PC-3 (cell line): Measurements from ENCODE around the gene TECPR2. TPM values are rescaled to one million over a fixed set of nuclear protein-coding genes. Genes with fewer than 3 reads are reported as not detected.

Source experiments
- ATAC-seq: fragments of 200-7000 bp; cut with Tn5 transposase; 2 replicates; pipeline ENCODE4 v1.9.1; 2020; ENCODE audit warnings: mild to moderate bottlenecking, moderate library complexity
- BruUV-seq: library from RNA; stranded (reverse); fragments of 400-500 nt; replicated peaks from 2 replicates; lab custom pipeline; 2021; lab: Mats Ljungman, UMichigan
- CTCF ChIA-PET: fragments of 300-600 bp; sonication (Branson Sonifier 250); formaldehyde crosslinking; loops from one replicate; lab custom pipeline; 2022; ENCODE audit warnings: antibody characterized with exemption; lab: Charles Lee
- POLR2A ChIA-PET: fragments of 300-600 bp; sonication (Branson Sonifier 250); formaldehyde crosslinking; loops from one replicate; lab custom pipeline; 2022; ENCODE audit warnings: antibody characterized with exemption; ENCODE audit not compliant: unreplicated experiment; lab: Charles Lee
- DNase-seq: peaks from one replicate; pipeline ENCODE4 v3.0.0-alpha.2; 2015
- H2AFZ ChIP-seq: fragments of 300-600 bp; sonication (generic); 2 replicates; pipeline ENCODE4 v1.6.0; 2016; ENCODE audit warnings: antibody characterized with exemption, low read length
- H3F3A ChIP-seq: fragments of 300-600 bp; sonication (generic); one replicate; pipeline ENCODE4 v1.6.0; 2017; ENCODE audit warnings: antibody characterized with exemption, low read length, control low read depth, mild to moderate bottlenecking; ENCODE audit not compliant: unreplicated experiment
- H3K27ac ChIP-seq: fragments of 300-600 bp; sonication (generic); 2 replicates; pipeline ENCODE4 v1.5.1; 2016; ENCODE audit warnings: mild to moderate bottlenecking, low read length
- H3K27me3 ChIP-seq: fragments of 300-600 bp; sonication (generic); 2 replicates; pipeline ENCODE4 v1.6.1; 2016; ENCODE audit warnings: low read length, mixed read lengths
- H3K36me3 ChIP-seq: fragments of 300-600 bp; sonication (generic); 2 replicates; pipeline ENCODE4 v1.6.1; 2016; ENCODE audit warnings: low read depth, mixed run types, low read length, mixed read lengths
- H3K4me1 ChIP-seq: fragments of 300-600 bp; sonication (generic); 2 replicates; pipeline ENCODE4 v1.5.1; 2016; ENCODE audit warnings: low read length; ENCODE audit not compliant: insufficient read depth
- H3K4me2 ChIP-seq: fragments of 300-600 bp; sonication (generic); 2 replicates; pipeline ENCODE4 v1.6.0; 2016; ENCODE audit warnings: low read length
- H3K4me3 ChIP-seq: fragments of 300-600 bp; sonication (generic); 2 replicates; pipeline ENCODE4 v1.5.1; 2016; ENCODE audit warnings: mild to moderate bottlenecking, low read length, mixed read lengths
- H3K79me2 ChIP-seq: fragments of 300-600 bp; sonication (generic); 2 replicates; pipeline ENCODE4 v1.6.1; 2017; ENCODE audit warnings: low read length, mixed read lengths
- H3K9ac ChIP-seq: fragments of 300-600 bp; sonication (generic); 2 replicates; pipeline ENCODE4 v1.6.0; 2016; ENCODE audit warnings: mild to moderate bottlenecking, low read length
- H3K9me2 ChIP-seq: fragments of 300-600 bp; sonication (generic); replicated peaks from 2 replicates; pipeline ENCODE4 v1.6.1; 2016; ENCODE audit warnings: mixed run types, low read length, mixed read lengths
- H3K9me3 ChIP-seq: fragments of 300-600 bp; sonication (generic); 2 replicates; pipeline ENCODE4 v1.6.1; 2016; ENCODE audit warnings: low read length, mixed read lengths
- H4K20me1 ChIP-seq: fragments of 300-600 bp; sonication (generic); 2 replicates; pipeline ENCODE4 v1.6.1; 2016; ENCODE audit warnings: low read length, mixed read lengths
- EZH2 ChIP-seq: fragments of 300-600 bp; sonication (generic); IDR thresholded peaks from one replicate; pipeline ENCODE4 v1.6.1; 2017; ENCODE audit warnings: antibody characterized with exemption, mild to moderate bottlenecking, low read length; ENCODE audit not compliant: unreplicated experiment
- EZH2phosphoT487 ChIP-seq: fragments of 300-600 bp; sonication (generic); IDR thresholded peaks from 2 replicates; pipeline ENCODE4 v1.6.1; 2018; ENCODE audit warnings: mild to moderate bottlenecking, antibody characterized with exemption, low read length, borderline replicate concordance
- intact Hi-C: fragments of 100-400 bp; cut with micrococcal nuclease; formaldehyde crosslinking; loops from 2 replicates; pipeline ENCODE4 v1.9.0; 2023
- total RNA-seq: library from RNA; depleted of rRNA; stranded (reverse); fragments of >200 nt; gene quantifications from 2 replicates; pipeline ENCODE4 v1.2.3, GENCODE V29; 2014
- TF ChIP-seq, protein P1 (sequence below): fragments of 300-600 bp; sonication (generic); conservative IDR thresholded peaks from 2 replicates; pipeline ENCODE4 v1.5.1; 2017; ENCODE audit warnings: antibody characterized with exemption, low read depth, mild to moderate bottlenecking, low read length

Gene TECPR2
- total RNA-seq, 1 experiment from 2014 or later, result 15.7 TPM

DNA sequence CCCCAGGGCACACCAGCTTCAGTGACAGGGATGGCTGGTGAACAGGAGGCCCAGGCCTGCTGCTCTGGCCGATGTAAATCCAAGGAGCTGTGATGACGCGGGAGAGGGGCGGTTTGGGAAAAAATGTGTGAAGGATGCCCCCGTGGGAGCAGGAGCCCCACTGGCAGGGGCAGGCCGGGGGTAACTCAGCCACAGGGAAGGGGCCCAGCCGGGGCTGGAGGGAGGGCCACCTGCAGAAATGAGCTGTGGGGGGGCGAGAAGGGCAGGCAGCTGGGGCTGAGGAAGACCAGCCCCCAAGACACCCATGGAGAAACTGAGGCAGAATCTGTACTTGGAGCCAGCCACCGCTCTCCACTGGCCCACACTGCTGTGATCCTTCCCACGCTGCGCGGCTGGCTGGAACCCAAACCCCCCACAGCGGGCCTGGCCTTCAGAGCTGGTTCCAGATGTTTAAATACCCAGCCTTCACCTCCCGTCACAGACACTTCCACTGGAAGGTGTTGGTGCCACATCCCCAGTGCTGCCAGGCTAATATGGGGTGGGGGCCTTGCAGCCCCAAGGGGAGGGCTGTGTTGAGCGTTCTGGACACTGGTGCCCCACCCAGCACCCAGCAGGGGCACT, 175.3 kb downstream of the TECPR2 start:
- no peaks in the 10 kb centered on the region for H3K36me3 ChIP-seq
- H3K79me2 ChIP-seq, result no peaks in the 10 kb centered on the region
- H3K9ac ChIP-seq, result no peak overlapping the region
- ChIA-PET POLR2A (no interaction called here), CTCF (no interaction called here)
- DNase-seq (no peak), ATAC-seq (no peak)
- no peak overlapping the region for H3K27ac ChIP-seq
- no peaks in the 10 kb centered on the region for H3K27me3 ChIP-seq
- no peak overlapping the region for H3K4me3 ChIP-seq
- intact Hi-C loops, result no loop called here
- no TSS peak for BruUV-seq
- TF ChIP-seq, protein P1, sequence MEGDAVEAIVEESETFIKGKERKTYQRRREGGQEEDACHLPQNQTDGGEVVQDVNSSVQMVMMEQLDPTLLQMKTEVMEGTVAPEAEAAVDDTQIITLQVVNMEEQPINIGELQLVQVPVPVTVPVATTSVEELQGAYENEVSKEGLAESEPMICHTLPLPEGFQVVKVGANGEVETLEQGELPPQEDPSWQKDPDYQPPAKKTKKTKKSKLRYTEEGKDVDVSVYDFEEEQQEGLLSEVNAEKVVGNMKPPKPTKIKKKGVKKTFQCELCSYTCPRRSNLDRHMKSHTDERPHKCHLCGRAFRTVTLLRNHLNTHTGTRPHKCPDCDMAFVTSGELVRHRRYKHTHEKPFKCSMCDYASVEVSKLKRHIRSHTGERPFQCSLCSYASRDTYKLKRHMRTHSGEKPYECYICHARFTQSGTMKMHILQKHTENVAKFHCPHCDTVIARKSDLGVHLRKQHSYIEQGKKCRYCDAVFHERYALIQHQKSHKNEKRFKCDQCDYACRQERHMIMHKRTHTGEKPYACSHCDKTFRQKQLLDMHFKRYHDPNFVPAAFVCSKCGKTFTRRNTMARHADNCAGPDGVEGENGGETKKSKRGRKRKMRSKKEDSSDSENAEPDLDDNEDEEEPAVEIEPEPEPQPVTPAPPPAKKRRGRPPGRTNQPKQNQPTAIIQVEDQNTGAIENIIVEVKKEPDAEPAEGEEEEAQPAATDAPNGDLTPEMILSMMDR, result no peak
- TF ChIP-seq EZH2phosphoT487, result no peak
- no peaks in the 10 kb centered on the region for H4K20me1 ChIP-seq
- H3K9me3 ChIP-seq, result no peaks in the 10 kb centered on the region
- H3K4me1 ChIP-seq, result no peaks in the 10 kb centered on the region
- no peaks in the 10 kb centered on the region for H3F3A ChIP-seq
- H3K4me2 ChIP-seq, result no peak overlapping the region
- H2AFZ ChIP-seq, result no peak overlapping the region
- no peaks in the 10 kb centered on the region for H3K9me2 ChIP-seq

DNA sequence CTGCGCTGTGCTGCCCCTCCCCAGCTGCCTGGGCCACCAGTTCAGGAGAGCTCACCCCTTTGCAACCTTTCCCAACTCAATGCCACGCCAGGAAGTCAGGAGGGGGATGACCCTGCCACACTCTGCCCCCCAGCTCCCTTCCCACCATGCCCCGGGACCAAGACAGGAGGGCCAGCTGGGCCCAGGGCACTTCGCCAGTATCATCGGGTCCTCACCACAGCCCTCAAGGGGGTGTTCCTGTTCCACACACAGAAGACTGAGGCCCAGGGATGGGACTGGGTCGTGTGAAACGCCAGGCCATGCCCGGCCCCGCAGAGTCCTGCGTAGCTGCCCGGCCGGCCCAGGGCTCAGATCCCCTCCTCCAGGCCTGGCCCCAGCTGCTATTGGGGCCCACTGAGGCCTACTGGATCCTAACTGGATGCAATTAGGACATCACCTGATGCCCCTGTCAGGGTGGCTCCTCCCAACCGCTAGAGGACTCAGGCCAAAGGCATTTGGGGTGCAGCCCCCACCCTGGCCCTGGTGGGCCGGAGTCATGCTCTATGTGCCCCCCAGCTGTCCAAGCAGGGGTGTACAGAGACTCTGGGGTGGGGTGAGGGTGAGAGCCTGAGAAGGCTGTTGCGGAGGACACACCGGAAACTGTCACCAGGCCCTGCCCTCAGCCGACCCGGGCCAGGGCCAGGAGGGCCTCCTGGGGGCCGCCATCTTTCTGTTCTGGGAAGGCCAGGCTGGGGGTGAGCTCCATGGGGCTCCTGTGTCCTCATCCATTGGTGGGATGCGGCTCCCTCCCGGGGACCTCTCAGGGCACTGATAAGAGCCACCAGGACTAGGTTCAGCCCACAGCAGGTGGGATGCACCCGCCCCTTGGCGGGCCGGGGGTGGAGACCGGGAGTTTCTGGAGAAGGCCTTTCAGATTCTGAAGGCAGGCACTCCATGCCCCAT, 176.1 kb downstream of the TECPR2 start:
- no peak for ATAC-seq
- Histone ChIP-seq H3K4me2 (no peak overlapping the region), H3F3A (no peaks in the 10 kb centered on the region), H3K9me2 (no peaks in the 10 kb centered on the region), H3K4me3 (no peak overlapping the region), H2AFZ (no peak overlapping the region), H3K9ac (no peak overlapping the region), H3K79me2 (no peaks in the 10 kb centered on the region), H4K20me1 (no peaks in the 10 kb centered on the region), H3K9me3 (no peaks in the 10 kb centered on the region), H3K27me3 (no peaks in the 10 kb centered on the region), H3K36me3 (no peaks in the 10 kb centered on the region), H3K27ac (no peak overlapping the region), H3K4me1 (peaks cover under 1% of the 10 kb centered on the region; the same call in 1 of the 2 replicates)
- no TSS peak for BruUV-seq
- intact Hi-C loops, result no loop called here
- POLR2A ChIA-PET, result no interaction called here
- CTCF ChIA-PET, result no interaction called here
- DNase-seq, result no peak
- no peak for TF ChIP-seq EZH2phosphoT487
- TF ChIP-seq, protein P1, result no peak
- TF ChIP-seq EZH2, result no peak
